Activated naive CD8-positive, alpha-beta T cell treated with anti-CD3 and anti-CD28 coated beads, Interleukin-2, amount 50 U/mL, for 16 hours (primary cell): ENCODE results near the gene WWOX.
A peak's percentile ranks its signal among the peaks of the same experiment; 100 is the strongest.
"Not testable (repeated sequence)": the region's sequence is repeated elsewhere in the genome, so short reads cannot be mapped to it uniquely, and the experiment has no call there.

Experiments used
- DNase-seq: peaks from one replicate; pipeline ENCODE4 v3.0.0-alpha.2; 2020; ENCODE audit warnings: low read depth, low spot score

WWOX gene

DNA sequence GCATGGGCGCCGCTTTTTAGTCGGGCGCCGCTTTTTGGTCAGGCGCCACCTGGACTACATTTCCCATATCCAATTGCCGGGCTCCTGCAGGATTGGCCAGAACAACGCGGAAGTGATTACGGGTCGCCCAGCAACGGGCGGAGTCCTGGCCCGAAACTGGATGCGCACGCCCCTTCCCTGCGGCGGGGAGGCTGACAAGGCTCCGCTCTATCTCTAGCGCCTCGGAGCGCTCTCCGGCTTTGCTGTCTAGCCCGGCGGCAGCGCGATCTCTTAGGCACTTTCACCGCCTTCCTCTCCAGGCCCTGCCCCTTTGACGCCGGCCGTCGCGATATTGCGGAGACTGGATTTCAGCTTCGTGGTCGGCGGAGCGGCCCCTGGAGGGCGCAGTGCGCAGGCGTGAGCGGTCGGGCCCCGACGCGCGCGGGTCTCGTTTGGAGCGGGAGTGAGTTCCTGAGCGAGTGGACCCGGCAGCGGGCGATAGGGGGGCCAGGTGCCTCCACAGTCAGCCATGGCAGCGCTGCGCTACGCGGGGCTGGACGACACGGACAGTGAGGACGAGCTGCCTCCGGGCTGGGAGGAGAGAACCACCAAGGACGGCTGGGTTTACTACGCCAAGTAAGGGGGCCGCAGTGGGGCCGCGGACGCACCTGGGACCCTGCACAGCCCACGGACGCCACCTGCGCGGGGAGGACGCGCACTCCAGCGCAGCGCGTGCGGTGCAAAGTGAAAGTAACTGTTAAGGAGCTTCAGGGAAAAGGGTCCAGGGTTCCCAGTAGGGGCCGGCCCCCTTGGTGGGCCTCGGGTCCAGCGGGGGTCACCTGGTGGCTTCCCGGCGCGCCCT lies at the start of gene WWOX:
WWOX (plus strand) TSS at position 384 of the 841 bp plus-strand sequence.
- peak; percentile 92 for DNase-seq

- DNase-seq: no peak
Observed at GRCh38 chr16:78050734-78051400, 48.6 kb upstream of the WWOX start.

GRCh38 chr16:78057803-78058564 lies 41.5 kb upstream of the WWOX start:
- no peak for DNase-seq

- not testable (repeated sequence) for DNase-seq
Observed at GRCh38 chr16:78059806-78060205, 39.6 kb upstream of the WWOX start.

DNA sequence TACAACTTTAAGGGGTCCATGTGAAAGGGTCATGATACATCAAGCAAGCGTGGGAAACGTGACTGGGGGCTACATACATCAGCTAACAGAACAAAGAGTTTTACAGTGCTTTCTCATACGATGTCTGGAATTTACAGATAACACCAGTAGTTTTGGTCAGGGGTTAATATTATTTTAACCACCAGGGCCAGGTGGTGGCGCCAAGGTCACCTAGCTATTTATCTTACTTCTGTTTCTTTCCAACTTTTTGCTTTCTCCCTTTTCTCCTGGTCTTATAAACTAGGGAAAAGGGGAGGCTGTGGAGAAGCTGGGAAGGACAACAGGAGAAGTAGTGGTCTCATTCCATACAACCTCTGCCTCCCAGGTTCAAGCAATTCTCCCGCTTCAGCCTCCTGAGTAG lies 39.2 kb upstream of the WWOX start:
- DNase-seq: no peak

DNA sequence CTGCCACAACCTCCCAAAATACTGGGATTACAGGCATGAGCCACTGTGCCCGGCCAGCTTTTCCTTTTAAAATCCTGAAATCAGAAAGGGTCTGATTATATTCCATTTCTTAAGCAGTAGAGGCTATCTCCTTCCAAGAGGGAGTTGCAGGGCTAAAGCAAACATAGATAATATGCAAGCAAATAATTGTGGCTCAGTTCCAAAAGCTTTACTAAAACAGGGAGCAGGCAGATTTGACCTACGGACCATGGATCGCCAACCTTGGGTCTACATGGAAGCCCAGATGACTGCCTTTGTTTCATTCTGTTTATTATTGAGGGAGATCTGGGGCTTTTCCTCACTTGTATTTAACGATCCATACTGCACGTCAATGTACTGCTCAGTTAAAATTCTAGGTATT lies 38.6 kb upstream of the WWOX start:
- DNase-seq: no peak

GRCh38 chr16:78065319-78065718 lies 34.1 kb upstream of the WWOX start:
- no peak for DNase-seq

DNA sequence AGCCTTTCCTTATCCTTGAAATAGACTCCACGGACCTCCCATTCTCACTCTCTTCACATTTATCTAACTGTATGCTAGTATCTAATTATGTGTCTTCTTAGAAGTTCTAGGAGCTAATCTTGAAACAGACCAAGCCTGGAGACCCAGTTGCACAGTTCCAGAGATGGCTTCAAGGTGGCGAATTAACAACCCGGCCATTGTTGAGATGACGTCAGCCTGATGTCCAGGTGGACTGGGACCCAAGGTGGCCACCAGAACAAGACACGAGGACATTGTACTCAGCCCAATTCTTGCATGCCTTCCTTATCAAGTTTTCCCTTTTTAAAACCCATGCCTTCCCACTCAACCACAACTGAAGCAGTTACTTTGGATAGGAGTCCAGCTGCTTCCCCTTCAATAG lies 29.5 kb upstream of the WWOX start:
- DNase-seq: no peak

- no peak for DNase-seq
Observed at GRCh38 chr16:78072275-78072674, 27.2 kb upstream of the WWOX start.

- DNase-seq: no peak
Observed at GRCh38 chr16:78075800-78076199, 23.7 kb upstream of the WWOX start.

- no peak for DNase-seq
Observed at GRCh38 chr16:78081341-78081740, 18.1 kb upstream of the WWOX start.

GRCh38 chr16:78091419-78091818 lies 8.0 kb upstream of the WWOX start:
- no peak for DNase-seq

DNA sequence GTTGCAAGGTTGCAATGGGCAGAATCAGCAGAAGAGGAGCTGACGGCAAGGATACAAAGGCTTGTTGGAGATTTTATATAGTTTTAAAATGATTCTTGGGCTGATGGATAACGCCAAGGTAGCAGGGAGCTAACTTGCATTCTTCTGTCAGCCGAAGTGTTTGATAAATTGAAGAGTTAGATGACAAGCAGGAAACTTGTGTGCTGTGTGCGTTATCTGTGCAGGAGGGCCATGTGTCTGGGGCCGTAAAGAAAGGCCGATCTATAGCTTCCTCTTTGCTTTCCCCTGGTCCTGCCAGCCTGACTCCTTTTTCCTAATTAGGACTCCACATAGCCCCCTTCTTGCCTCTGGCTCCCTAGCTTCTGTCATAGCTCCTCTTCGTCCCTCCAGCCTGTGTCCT lies 6.7 kb upstream of the WWOX start:
- DNase-seq: no peak

DNA sequence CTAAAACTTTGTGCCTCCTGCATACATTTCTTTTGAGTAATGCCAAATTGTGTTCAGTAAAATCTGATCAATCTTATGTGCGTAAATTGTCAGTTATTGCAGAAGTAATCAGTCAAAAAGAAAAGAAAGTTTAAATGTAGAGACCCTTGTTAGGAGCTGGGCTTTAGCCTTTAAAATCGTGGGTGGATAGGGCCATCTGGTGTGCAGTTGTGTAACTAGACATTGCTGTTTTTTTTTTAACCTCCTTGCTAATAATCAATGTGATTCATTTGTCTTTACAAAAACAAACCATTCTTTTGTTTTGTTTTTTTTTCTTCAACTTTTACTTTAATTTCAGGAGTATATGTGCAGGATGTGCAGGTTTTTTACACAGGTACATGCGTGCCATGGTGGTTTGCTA lies 5.3 kb upstream of the WWOX start:
- DNase-seq: no peak

DNA sequence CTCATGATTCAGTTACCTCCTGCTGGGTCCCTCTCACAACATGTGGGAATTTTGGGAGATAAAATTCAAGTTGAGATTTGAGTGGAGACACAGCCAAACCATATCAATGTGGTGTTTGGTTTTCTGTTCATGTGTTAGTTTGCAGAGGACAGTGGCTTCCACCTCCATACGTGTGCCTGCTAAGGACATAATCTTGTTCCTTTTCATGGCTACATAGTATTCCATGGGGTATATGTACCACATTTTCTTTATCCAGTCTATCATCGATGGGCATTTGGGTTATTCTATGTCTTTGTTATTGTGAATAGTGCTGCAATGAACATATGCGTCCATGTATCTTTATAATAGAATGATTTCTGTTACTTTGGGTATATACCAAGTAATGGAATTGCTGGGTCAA lies 4.5 kb upstream of the WWOX start:
- no peak for DNase-seq

DNA sequence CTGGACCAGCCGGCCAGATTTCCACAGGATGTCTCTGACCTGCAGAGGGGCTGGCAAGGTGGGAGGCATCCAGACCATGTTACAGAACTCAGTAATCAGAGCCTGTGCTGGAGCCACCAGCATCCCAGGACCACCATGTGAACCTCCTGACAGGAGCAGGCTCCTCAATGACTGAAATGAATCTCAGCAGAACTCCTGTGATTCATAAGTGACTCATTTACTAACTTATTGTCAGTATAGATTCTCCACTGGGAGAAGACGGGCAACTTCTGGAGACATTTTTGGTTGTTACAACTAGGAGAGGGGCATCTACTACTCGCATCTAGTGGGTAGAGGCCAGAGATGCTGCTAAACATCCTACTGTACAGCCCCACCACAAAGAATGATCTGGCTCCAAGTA lies 3.1 kb upstream of the WWOX start:
- DNase-seq: no peak

- no peak for DNase-seq
Observed at GRCh38 chr16:78097548-78097947, 1.9 kb upstream of the WWOX start.

GRCh38 chr16:78098087-78098486 lies 1.4 kb upstream of the WWOX start:
- no peak for DNase-seq

GRCh38 chr16:78098595-78099270 lies 721 bp upstream of the WWOX start:
- DNase-seq: no peak

GRCh38 chr16:78100112-78100467 lies 636 bp downstream of the WWOX start:
- DNase-seq: no peak

GRCh38 chr16:78102122-78102660 lies 2.7 kb downstream of the WWOX start:
- DNase-seq: no peak

GRCh38 chr16:78102865-78103264 lies 3.4 kb downstream of the WWOX start:
- no peak for DNase-seq
